Fibroblast of pulmonary artery (primary cell): ENCODE results near the gene CDH12.

Experiments used
- DNase-seq: peaks from one replicate; pipeline ENCODE4 v3.0.0-alpha.2; 2010; ENCODE audit warnings: low read depth
- H3K4me3 ChIP-seq: replicated peaks from 2 replicates; pipeline ENCODE4 v1.5.1; 2011; ENCODE audit warnings: low read depth, mild to moderate bottlenecking, control low read depth, low read length, moderate library complexity
- CTCF ChIP-seq: IDR thresholded peaks from 2 replicates; pipeline ENCODE4 v1.5.1; 2011; ENCODE audit warnings: mild to moderate bottlenecking, control low read depth, low read length, inconsistent platforms; ENCODE audit errors: missing control alignments

CDH12 gene

GRCh38 chr5:21889581-21889980 lies 963.6 kb downstream of the CDH12 start:
- H3K4me3 ChIP-seq: no peak overlapping the region
- DNase-seq: no peak
- TF ChIP-seq CTCF: no peak

GRCh38 chr5:21882074-21882745 lies 970.9 kb downstream of the CDH12 start:
- no peak for TF ChIP-seq CTCF
- no peak overlapping the region for H3K4me3 ChIP-seq
- no peak for DNase-seq

- no peak for DNase-seq
- no peak for TF ChIP-seq CTCF
- no peak overlapping the region for H3K4me3 ChIP-seq
These were observed 973.0 kb downstream of the CDH12 start for GRCh38 chr5:21880164-21880563.

GRCh38 chr5:21862986-21863385 lies 990.2 kb downstream of the CDH12 start:
- no peak overlapping the region for H3K4me3 ChIP-seq
- no peak for DNase-seq
- TF ChIP-seq CTCF: no peak

GRCh38 chr5:21858441-21858840 lies 994.7 kb downstream of the CDH12 start:
- H3K4me3 ChIP-seq: no peak overlapping the region
- no peak for DNase-seq
- no peak for TF ChIP-seq CTCF

- DNase-seq: no peak
- no peak for TF ChIP-seq CTCF
- no peak overlapping the region for H3K4me3 ChIP-seq
These were observed 996.2 kb downstream of the CDH12 start for GRCh38 chr5:21856987-21857386.

GRCh38 chr5:21847300-21847699 lies 1005.8 kb downstream of the CDH12 start:
- no peak for TF ChIP-seq CTCF
- no peak overlapping the region for H3K4me3 ChIP-seq
- no peak for DNase-seq
